ENCODE results near the gene CDIP1. TPM values are rescaled to one million over a fixed set of nuclear protein-coding genes. Genes with fewer than 3 reads are reported as not detected.
A peak's percentile ranks its signal among the peaks of the same experiment; 100 is the strongest.

CDIP1 gene
- total RNA-seq, 4 donors from 2014 or later = 16.2 to 40.2 (median 24.0) TPM

GRCh38 chr16:4508806-4509205, 29.8 kb downstream of the CDIP1 start:
- Histone ChIP-seq H3K27ac (no peak overlapping the region), H3K9me3 (no peaks in the 10 kb centered on the region), H3K36me3 (peaks cover 0 to 80% (median 34%) of the 10 kb centered on the region in 3 donors), H3K27me3 (no peaks in the 10 kb centered on the region), H3K4me3 (no peak overlapping the region), H3K4me1 (peaks cover 0 to 48% (median 15%) of the 10 kb centered on the region in 4 donors)
- WGBS, 2 donors = 88 to 95% methylated on average over 1 to 3 of the region's 3 CpGs
- no peak for DNase-seq (ENCODE audit: low spot score in 2 of 2)
- no peak for TF ChIP-seq EP300 (IDR thresholded peaks at IDR 0.05)
- TF ChIP-seq POLR2A (IDR thresholded peaks at IDR 0.05) = no peak
- no peak for TF ChIP-seq CTCF (IDR thresholded peaks at IDR 0.05)

GRCh38 chr16:4507588-4508345, 30.8 kb downstream of the CDIP1 start:
- H3K9me3 ChIP-seq = no peaks in the 10 kb centered on the region
- peaks cover 0 to 48% (median 12%) of the 10 kb centered on the region in 4 donors for H3K4me1 ChIP-seq
- H3K27ac ChIP-seq = no peak overlapping the region
- WGBS, 2 donors = 82 to 83% methylated on average over 17 of the region's 17 CpGs
- H3K27me3 ChIP-seq = no peaks in the 10 kb centered on the region
- H3K4me3 ChIP-seq = no peak overlapping the region
- TF ChIP-seq POLR2A (IDR thresholded peaks at IDR 0.05) (no peak), CTCF (IDR thresholded peaks at IDR 0.05) (no peak), EP300 (IDR thresholded peaks at IDR 0.05) (no peak)
- no peak for DNase-seq (ENCODE audit: low spot score in 2 of 2)
- peaks cover 0 to 70% (median 30%) of the 10 kb centered on the region in 3 donors for H3K36me3 ChIP-seq

- peak in 1 of 2 donors; percentile 76 for DNase-seq (ENCODE audit: low spot score in 2 of 2)
- Histone ChIP-seq H3K27ac (peak overlapping the region in 2 of 4 donors; percentile 55 to 75), H3K9me3 (no peaks in the 10 kb centered on the region), H3K4me1 (peaks cover 0 to 48% (median 15%) of the 10 kb centered on the region in 4 donors), H3K4me3 (no peak overlapping the region), H3K27me3 (no peaks in the 10 kb centered on the region), H3K36me3 (peaks cover 0 to 57% (median 25%) of the 10 kb centered on the region in 3 donors)
- 0 to 5% methylated on average over 1 to 3 of the region's 3 CpGs for WGBS, 2 donors
- no peak for TF ChIP-seq POLR2A (IDR thresholded peaks at IDR 0.05)
- TF ChIP-seq EP300 (IDR thresholded peaks at IDR 0.05) = peak in 1 of 2 donors; percentile 42
- TF ChIP-seq CTCF (IDR thresholded peaks at IDR 0.05) = peak; percentile 62 to 88 (median 82)
These were observed 32.1 kb downstream of the CDIP1 start for GRCh38 chr16:4506450-4506849.

GRCh38 chr16:4505356-4506147, 33.0 kb downstream of the CDIP1 start:
- H3K27ac ChIP-seq = peak overlapping the region in 2 of 4 donors; percentile 55 to 75
- TF ChIP-seq CTCF (IDR thresholded peaks at IDR 0.05) = no peak
- TF ChIP-seq POLR2A (IDR thresholded peaks at IDR 0.05) = no peak
- TF ChIP-seq EP300 (IDR thresholded peaks at IDR 0.05) = no peak

More at GRCh38 chr16:4505356-4506147, 33.0 kb downstream of the CDIP1 start:
- Histone ChIP-seq H3K36me3 (peaks cover 0 to 48% (median 25%) of the 10 kb centered on the region in 3 donors), H3K27me3 (no peaks in the 10 kb centered on the region), H3K9me3 (no peaks in the 10 kb centered on the region), H3K4me3 (no peak overlapping the region), H3K4me1 (peaks cover 0 to 49% (median 21%) of the 10 kb centered on the region in 4 donors)
- WGBS, 2 donors = 73 to 80% methylated on average over 13 of the region's 13 CpGs
- no peak for DNase-seq (ENCODE audit: low spot score in 2 of 2)
